ENCODE measurements around the gene ERCC1. TPM values are rescaled to one million over a fixed set of nuclear protein-coding genes. Genes with fewer than 3 reads are reported as not detected.
A peak's percentile ranks its signal among the peaks of the same experiment; 100 is the strongest.

Gene ERCC1
- total RNA-seq, result 10 to 100 TPM; 65.0 to 67.8 TPM

DNA sequence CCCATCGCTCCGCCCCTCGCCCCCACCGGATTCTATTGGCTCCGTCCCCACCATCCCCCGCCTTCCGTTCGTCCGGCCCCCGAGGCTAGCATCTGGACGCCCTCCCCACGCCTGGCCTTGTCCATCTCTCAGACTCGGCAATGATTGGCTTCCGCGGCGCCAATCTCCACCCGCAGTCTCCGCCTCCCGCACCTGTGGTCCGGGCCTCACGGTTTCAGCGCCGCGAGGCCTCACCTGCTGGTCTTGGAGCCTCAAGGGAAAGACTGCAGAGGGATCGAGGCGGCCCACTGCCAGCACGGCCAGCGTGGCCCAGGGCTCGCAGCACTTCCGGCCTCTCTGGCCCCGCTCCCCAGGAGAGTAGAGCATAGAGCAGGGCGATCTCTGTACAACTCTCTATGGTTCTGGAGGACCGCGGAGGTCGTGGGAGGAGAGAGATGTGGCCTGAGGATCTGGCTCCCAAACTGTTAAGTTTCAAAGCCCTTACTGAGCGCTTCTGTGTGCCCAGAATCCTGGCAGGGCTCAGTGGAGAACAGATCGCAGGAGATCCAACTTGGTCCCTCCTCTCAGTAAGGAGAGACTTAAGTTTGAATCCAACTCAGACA is at the start of gene ERCC1:
ERCC1 (minus strand) TSS at position 329 of the 602 bp plus-strand sequence. CDS start 543 bp downstream, outside the sequence.
- Mint-ChIP-seq H3K4me3 (peak within 1 kb of the TSS; percentile 92), H3K36me3 (no peaks in the 10 kb centered on the region), H3K4me1 (ENCODE audit: low read depth in 2 of 2) (peaks cover 42% of the 10 kb centered on the region in 2 donors), H3K9me3 (no peaks in the 10 kb centered on the region), H3K27me3 (no peaks in the 10 kb centered on the region), H3K27ac (peak within 1 kb of the TSS; percentile 96 to 98)
- ATAC-seq (peak; percentile 92 to 95), DNase-seq (ENCODE audit: low spot score) (peak; percentile 96)

DNA sequence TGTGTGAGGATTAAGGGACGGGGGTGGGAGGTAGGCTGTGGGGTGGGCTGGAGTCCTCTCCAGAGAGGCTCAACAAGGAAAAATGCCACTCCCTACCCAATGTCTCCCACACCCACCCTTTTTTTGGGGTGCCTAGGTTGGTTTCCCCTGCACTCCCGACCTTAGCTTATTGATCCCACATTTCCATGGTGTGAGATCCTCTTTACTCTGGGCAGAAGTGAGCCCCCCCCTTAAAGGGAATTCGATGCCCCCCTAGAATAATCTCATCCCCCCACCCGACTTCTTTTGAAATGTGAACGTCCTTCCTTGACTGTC is 49.6 kb upstream of the ERCC1 start:
- Mint-ChIP-seq H3K4me3 (no peak overlapping the region), H3K9me3 (no peaks in the 10 kb centered on the region), H3K27ac (no peak overlapping the region), H3K27me3 (peaks cover 6 to 7% of the 10 kb centered on the region in 2 donors), H3K4me1 (ENCODE audit: low read depth in 2 of 2) (peaks cover 52 to 53% of the 10 kb centered on the region in 2 donors), H3K36me3 (peaks cover 5% of the 10 kb centered on the region)
- DNase-seq (ENCODE audit: low spot score) (no peak), ATAC-seq (no peak)

DNA sequence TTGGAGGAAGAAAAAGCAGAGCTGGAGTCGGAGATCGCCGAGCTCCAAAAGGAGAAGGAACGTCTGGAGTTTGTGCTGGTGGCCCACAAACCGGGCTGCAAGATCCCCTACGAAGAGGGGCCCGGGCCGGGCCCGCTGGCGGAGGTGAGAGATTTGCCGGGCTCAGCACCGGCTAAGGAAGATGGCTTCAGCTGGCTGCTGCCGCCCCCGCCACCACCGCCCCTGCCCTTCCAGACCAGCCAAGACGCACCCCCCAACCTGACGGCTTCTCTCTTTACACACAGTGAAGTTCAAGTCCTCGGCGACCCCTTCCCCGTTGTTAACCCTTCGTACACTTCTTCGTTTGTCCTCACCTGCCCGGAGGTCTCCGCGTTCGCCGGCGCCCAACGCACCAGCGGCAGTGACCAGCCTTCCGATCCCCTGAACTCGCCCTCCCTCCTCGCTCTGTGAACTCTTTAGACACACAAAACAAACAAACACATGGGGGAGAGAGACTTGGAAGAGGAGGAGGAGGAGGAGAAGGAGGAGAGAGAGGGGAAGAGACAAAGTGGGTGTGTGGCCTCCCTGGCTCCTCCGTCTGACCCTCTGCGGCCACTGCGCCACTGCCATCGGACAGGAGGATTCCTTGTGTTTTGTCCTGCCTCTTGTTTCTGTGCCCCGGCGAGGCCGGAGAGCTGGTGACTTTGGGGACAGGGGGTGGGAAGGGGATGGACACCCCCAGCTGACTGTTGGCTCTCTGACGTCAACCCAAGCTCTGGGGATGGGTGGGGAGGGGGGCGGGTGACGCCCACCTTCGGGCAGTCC is 49.0 kb upstream of the ERCC1 start:
- Mint-ChIP-seq H3K9me3 (no peaks in the 10 kb centered on the region), H3K27me3 (peaks cover 6 to 7% of the 10 kb centered on the region in 2 donors), H3K27ac (no peak overlapping the region), H3K4me1 (ENCODE audit: low read depth in 2 of 2) (peaks cover 53% of the 10 kb centered on the region in 2 donors), H3K4me3 (peak overlapping the region; percentile 70), H3K36me3 (peaks cover 5% of the 10 kb centered on the region)
- DNase-seq (ENCODE audit: low spot score) (no peak), ATAC-seq (no peak)

DNA sequence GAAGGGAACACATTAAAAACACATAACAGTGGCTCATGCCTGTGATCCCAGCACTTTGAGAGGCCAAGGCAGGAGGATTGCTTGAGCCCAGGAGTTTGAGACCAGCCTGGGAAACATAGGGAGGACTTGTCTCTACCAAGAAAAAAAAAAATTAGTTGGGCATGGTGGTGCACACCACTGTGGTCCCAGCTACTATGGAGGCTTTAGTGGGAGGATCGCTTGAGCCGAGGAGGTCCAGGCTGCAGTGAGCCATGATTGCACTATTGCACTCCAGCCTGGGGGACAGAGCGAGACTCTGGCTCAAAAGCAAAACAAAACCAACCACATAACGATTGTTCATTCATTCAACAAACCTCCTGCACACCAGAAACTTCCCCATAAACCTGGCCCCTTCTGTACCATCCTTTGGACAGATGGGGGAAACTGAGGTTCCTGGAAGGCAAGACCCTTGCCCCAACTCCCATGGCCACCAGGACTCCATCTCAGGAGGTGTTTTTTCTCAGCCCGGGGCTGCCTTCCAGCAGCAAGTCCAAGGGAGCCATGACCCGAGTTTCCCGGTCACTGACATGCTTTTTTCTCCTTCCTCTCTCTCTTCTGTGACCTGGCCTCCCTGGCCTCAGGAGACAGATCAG is 48.3 kb upstream of the ERCC1 start:
- H3K4me1 Mint-ChIP-seq (ENCODE audit: low read depth in 2 of 2), result peaks cover 51 to 56% of the 10 kb centered on the region in 2 donors
- peaks cover 6 to 7% of the 10 kb centered on the region in 2 donors for H3K27me3 Mint-ChIP-seq
- peaks cover 5% of the 10 kb centered on the region for H3K36me3 Mint-ChIP-seq
- H3K27ac Mint-ChIP-seq, result peak overlapping the region; percentile 21 to 30
- DNase-seq (ENCODE audit: low spot score) (no peak), ATAC-seq (no peak)
- H3K4me3 Mint-ChIP-seq, result peak overlapping the region; percentile 30
- H3K9me3 Mint-ChIP-seq, result no peaks in the 10 kb centered on the region

DNA sequence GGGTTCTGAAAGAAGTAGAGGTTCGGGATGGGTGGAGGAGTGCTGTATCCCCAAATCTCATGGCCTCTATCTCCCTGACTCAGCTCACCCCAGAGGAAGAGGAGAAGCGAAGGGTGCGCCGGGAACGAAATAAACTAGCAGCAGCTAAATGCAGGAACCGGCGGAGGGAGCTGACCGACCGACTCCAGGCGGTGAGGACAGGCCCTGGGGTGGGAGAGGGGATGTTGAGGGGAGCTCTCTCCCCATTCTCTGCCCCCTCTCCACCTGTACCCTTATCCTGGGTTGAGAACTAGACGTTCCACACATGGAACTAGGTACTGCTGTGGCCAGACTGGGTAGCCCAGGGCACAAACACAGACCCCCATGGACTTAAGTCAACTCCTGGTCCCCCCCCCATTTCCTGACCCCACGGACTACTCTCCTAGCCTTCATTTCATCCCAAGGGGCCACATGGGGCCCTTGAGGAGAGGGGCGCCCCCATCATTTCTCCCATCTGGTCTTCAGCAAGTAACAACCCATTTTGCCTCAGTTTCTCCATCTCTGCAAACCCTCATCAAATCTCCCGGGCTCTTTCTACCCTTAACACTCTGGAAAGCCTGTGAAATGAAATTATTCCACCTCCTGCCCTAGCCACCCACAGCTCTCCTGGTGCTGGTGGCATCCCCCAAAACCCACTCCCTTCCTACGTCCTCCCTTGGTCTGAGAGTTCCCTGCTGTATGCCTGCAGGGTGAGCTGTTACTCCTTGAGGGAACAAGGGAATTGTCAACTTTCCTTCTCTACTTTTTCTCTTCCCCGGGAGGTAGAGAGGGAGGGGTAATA is 47.6 kb upstream of the ERCC1 start:
- H3K27ac Mint-ChIP-seq, result peak overlapping the region; percentile 21 to 30
- no peaks in the 10 kb centered on the region for H3K9me3 Mint-ChIP-seq
- DNase-seq (ENCODE audit: low spot score) (no peak), ATAC-seq (no peak)
- H3K27me3 Mint-ChIP-seq, result peaks cover 6 to 7% of the 10 kb centered on the region in 2 donors
- peaks cover 5% of the 10 kb centered on the region for H3K36me3 Mint-ChIP-seq
- peaks cover 48 to 52% of the 10 kb centered on the region in 2 donors for H3K4me1 Mint-ChIP-seq (ENCODE audit: low read depth in 2 of 2)
- H3K4me3 Mint-ChIP-seq, result peak overlapping the region; percentile 30

DNA sequence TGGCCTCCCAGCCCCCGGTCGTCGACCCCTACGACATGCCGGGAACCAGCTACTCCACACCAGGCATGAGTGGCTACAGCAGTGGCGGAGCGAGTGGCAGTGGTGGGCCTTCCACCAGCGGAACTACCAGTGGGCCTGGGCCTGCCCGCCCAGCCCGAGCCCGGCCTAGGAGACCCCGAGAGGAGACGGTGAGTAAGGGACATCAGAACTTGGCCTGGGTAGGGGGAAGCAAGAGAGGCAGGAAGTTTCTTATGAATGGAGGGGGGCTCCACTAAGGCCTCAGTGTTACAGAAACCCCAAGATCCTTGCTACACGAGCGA is 47.0 kb upstream of the ERCC1 start:
- Mint-ChIP-seq H3K4me3 (peak overlapping the region; percentile 93), H3K36me3 (peaks cover 5% of the 10 kb centered on the region), H3K27ac (peak overlapping the region in 1 of 2 donors; percentile 90), H3K4me1 (ENCODE audit: low read depth in 2 of 2) (peaks cover 45 to 50% of the 10 kb centered on the region in 2 donors), H3K27me3 (peaks cover 6 to 7% of the 10 kb centered on the region in 2 donors), H3K9me3 (no peaks in the 10 kb centered on the region)
- DNase-seq (ENCODE audit: low spot score), result no peak
- ATAC-seq, result no peak

DNA sequence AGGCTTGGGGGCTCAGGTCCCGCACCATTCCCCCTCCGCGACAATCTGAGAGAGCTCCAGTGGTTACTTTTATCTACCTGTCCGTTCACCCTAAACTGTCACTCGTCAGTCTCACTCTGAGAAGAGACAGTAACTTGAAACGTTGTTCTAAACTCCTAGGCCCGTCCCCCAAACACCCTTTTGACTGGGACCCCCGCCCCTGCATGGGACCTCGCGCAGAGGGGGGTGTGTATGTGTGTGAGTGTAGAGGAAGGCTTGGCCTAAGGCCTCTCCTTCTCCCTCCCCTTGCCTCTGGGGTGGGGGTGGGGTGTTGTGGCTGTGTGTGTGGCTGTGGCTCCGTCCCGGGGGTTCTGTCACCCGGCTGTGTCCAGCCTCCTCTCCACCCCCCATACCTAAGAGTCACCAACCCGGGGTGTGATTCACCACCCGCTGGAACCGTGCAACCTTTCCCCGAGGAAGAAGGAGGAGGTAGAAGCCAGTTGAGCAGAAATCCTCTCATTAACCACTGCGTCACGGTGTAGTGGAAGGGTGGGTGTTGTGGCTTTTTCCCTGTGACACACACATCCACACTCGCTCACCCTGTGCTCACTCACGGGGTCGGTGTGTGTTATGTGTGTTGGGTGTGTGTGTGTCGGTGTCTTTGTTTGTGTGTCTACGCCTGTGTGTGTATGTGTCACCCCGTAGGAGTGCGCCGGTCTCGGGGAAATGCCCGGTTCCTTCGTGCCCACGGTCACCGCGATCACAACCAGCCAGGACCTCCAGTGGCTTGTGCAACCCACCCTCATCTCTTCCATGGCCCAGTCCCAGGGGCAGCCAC is 46.4 kb upstream of the ERCC1 start:
- ATAC-seq (no peak), DNase-seq (ENCODE audit: low spot score) (no peak)
- Mint-ChIP-seq H3K36me3 (peaks cover 5% of the 10 kb centered on the region), H3K27me3 (peaks cover 6 to 7% of the 10 kb centered on the region in 2 donors), H3K27ac (peak overlapping the region; percentile 90 to 93), H3K4me1 (ENCODE audit: low read depth in 2 of 2) (peaks cover 39 to 46% of the 10 kb centered on the region in 2 donors), H3K4me3 (peak overlapping the region; percentile 93), H3K9me3 (no peaks in the 10 kb centered on the region)

DNA sequence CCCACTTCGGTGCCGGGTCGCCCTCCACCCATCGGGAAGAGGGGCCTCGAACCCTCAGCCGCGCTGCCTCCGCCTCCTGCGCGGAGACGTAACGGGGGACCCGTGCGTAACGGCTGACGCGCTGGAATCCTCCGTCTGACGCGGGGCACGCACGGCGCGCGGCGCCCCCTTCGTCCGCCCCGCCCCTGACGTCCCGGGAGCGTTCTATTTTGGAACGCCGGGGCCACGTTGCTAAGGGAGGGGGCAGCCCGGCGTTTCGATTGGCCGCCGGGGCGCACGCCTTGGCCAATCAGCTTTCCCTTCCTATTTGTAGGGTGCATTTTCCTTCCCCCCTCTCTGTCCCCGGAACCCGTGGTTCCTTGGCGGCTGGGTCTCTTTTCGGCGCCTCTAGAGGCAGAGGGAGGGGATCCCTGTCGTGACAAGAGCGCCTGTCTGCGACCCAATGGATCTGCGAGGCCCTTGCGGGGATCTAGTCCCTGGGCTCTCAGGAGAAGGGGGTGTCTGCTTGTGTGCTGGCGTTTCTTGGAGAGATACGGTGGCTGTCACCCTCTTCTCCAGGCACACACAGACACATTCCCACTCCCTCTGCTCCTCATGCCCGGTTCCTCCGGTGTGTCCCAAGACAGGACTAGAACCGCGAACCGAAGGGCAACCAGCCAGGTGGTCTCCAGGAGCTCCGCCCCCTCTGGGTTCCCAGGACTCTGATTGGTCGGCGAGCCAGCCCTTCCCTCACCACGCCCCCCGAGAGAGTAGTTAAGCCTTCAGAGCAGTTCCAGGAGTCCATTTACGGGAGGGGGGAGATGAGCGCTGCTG is 45.6 kb upstream of the ERCC1 start:
- H3K27ac Mint-ChIP-seq, result peak overlapping the region; percentile 90 to 93
- no peaks in the 10 kb centered on the region for H3K9me3 Mint-ChIP-seq
- DNase-seq (ENCODE audit: low spot score), result peak; percentile 97
- peak overlapping the region; percentile 93 for H3K4me3 Mint-ChIP-seq
- ATAC-seq, result peak; percentile 88 to 90
- H3K27me3 Mint-ChIP-seq, result peaks cover 7 to 9% of the 10 kb centered on the region in 2 donors
- H3K36me3 Mint-ChIP-seq, result no peaks in the 10 kb centered on the region
- peaks cover 31 to 45% of the 10 kb centered on the region in 2 donors for H3K4me1 Mint-ChIP-seq (ENCODE audit: low read depth in 2 of 2)

DNA sequence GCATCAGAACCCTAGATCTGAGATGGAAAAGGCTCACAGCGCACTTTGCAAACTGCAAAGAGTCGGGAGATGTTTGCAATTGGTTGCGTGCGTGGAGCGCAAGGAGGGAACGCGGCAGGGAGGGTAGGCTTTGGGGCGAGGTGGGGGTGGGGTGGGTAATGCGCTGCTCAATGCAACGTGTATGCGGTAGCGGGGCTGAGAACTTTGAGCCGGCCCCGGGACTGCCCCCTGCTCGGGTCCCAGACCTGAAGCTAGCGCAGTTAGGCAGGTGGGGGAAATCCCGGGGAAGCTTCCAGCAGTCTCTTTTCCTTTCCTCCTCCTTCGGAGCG is 45.0 kb upstream of the ERCC1 start:
- peaks cover 7 to 9% of the 10 kb centered on the region in 2 donors for H3K27me3 Mint-ChIP-seq
- H3K4me1 Mint-ChIP-seq (ENCODE audit: low read depth in 2 of 2), result peaks cover 31 to 45% of the 10 kb centered on the region in 2 donors
- no peaks in the 10 kb centered on the region for H3K9me3 Mint-ChIP-seq
- DNase-seq (ENCODE audit: low spot score) (no peak), ATAC-seq (peak; percentile 60 to 67)
- H3K36me3 Mint-ChIP-seq, result no peaks in the 10 kb centered on the region
- H3K27ac Mint-ChIP-seq, result peak overlapping the region; percentile 90 to 93
- H3K4me3 Mint-ChIP-seq, result peak overlapping the region; percentile 93

DNA sequence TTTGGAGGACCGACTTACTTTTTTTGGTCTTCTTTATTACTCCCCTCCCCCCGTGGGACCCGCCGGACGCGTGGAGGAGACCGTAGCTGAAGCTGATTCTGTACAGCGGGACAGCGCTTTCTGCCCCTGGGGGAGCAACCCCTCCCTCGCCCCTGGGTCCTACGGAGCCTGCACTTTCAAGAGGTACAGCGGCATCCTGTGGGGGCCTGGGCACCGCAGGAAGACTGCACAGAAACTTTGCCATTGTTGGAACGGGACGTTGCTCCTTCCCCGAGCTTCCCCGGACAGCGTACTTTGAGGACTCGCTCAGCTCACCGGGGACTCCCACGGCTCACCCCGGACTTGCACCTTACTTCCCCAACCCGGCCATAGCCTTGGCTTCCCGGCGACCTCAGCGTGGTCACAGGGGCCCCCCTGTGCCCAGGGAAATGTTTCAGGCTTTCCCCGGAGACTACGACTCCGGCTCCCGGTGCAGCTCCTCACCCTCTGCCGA is 44.5 kb upstream of the ERCC1 start:
- H3K9me3 Mint-ChIP-seq, result no peaks in the 10 kb centered on the region
- peaks cover 31 to 45% of the 10 kb centered on the region in 2 donors for H3K4me1 Mint-ChIP-seq (ENCODE audit: low read depth in 2 of 2)
- H3K4me3 Mint-ChIP-seq, result peak overlapping the region; percentile 93
- peak; percentile 70 for DNase-seq (ENCODE audit: low spot score)
- H3K27me3 Mint-ChIP-seq, result peaks cover 7 to 9% of the 10 kb centered on the region in 2 donors
- H3K36me3 Mint-ChIP-seq, result no peaks in the 10 kb centered on the region
- peak in 1 of 2 donors; percentile 3 for ATAC-seq
- H3K27ac Mint-ChIP-seq, result peak overlapping the region; percentile 90 to 93

DNA sequence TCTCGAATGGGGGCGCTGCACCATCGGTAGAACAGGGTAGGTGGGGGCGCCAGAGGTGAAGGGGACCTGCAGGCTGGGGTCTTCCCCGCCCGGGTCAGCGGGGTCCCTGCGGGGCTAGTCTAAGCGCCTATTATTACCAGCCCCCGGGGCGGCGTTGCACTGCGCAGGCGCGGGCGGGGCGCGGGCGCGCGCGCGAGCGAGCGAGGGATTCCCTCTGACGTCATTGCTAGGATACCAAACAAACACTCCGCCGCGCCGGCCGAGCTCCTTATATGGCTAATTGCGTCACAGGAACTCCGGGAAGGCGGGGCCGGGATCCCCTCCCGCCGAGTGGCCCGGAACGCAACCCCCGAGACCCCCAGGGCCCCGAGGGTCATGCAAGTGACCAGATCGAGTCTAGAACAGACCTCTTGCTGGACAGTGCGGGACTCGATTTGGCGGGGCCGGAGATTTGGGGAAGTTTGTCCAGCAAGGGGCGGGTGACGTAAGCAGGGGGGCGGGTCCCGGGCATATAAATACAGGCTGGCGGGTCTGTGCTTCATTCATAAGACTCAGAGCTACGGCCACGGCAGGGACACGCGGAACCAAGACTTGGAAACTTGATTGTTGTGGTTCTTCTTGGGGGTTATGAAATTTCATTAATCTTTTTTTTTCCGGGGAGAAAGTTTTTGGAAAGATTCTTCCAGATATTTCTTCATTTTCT is 43.9 kb upstream of the ERCC1 start, which contains the start of gene FOSB:
FOSB (plus strand) TSS at position 541 of the 703 bp plus-strand sequence. CDS start 591 bp downstream, outside the sequence.
- Mint-ChIP-seq H3K9me3 (no peaks in the 10 kb centered on the region), H3K27ac (peak within 1 kb of the TSS; percentile 90 to 93), H3K27me3 (peaks cover 2 to 6% of the 10 kb centered on the region in 2 donors), H3K36me3 (no peaks in the 10 kb centered on the region), H3K4me3 (peak within 1 kb of the TSS; percentile 93), H3K4me1 (ENCODE audit: low read depth in 2 of 2) (peaks cover 27 to 41% of the 10 kb centered on the region in 2 donors)
- DNase-seq (ENCODE audit: low spot score), result peak; percentile 97
- peak; percentile 59 to 70 for ATAC-seq

Measured in natural killer cell treated with Interleukin-12 subunit alpha and Interleukin-12 subunit beta and Interleukin-15 and Interleukin-18, amount 100 ng/mL, for 72 hours (primary cell).